GM19035 (cell line): ENCODE results near the gene ERCC6L2.

Experiments used
- ATAC-seq: cut with Tn5 transposase; IDR thresholded peaks from one replicate; pipeline ENCODE4 v1.9.1; 2021; ENCODE audit not compliant: unreplicated experiment

The ERCC6L2 gene, protein sequence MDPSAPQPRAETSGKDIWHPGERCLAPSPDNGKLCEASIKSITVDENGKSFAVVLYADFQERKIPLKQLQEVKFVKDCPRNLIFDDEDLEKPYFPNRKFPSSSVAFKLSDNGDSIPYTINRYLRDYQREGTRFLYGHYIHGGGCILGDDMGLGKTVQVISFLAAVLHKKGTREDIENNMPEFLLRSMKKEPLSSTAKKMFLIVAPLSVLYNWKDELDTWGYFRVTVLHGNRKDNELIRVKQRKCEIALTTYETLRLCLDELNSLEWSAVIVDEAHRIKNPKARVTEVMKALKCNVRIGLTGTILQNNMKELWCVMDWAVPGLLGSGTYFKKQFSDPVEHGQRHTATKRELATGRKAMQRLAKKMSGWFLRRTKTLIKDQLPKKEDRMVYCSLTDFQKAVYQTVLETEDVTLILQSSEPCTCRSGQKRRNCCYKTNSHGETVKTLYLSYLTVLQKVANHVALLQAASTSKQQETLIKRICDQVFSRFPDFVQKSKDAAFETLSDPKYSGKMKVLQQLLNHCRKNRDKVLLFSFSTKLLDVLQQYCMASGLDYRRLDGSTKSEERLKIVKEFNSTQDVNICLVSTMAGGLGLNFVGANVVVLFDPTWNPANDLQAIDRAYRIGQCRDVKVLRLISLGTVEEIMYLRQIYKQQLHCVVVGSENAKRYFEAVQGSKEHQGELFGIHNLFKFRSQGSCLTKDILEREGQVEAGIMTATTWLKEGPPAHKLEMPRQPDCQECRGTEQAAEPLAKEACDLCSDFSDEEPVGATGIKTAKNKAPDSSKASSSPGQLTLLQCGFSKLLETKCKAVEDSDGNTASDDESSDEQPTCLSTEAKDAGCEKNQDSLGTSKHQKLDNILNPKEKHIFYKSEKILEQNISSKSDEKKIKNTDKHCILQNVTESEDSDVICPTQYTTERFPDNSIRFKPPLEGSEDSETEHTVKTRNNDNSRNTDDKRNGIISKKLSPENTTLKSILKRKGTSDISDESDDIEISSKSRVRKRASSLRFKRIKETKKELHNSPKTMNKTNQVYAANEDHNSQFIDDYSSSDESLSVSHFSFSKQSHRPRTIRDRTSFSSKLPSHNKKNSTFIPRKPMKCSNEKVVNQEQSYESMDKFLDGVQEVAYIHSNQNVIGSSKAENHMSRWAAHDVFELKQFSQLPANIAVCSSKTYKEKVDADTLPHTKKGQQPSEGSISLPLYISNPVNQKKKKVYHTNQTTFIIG (N-terminal part only)

GRCh38 chr9:95875305-95876137 lies at the start of gene ERCC6L2:
Gene ERCC6L2, plus strand, starts transcription at chr9:95875691. Its CDS starts 348 bp downstream, at chr9:95876039.
- ATAC-seq: peak; percentile 82

DNA sequence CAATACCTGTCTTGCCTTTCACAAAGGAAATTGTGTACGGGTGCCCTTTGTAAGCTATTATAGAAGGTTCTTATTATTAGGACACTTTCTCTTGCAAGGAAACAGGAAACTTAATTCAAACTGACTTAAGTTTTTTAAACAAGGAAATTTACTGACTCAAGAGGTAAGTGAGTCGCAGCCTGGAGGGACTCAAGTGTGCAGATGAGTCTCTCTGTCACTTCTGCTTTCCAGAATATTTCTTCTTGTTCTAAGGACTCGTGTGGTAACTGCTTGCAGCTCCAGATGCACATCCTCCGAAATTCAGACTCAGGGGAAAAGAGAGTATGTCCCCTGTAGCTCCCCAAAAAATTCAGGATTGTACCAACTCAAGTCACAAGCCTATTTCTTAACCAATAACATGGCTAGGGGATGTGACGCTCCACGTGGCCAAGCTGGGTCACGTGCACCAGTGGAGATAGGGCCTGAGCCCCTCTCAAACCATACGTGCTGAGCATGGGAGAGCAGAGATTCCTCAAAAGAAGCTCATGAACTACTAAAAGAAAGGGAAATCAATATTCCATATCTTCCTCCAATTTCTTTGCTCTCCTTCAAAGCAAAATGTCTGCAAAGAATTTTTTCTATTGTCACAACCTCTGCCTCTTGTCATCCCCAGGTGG lies 49.2 kb upstream of the ERCC6L2 start:
- no peak for ATAC-seq

DNA sequence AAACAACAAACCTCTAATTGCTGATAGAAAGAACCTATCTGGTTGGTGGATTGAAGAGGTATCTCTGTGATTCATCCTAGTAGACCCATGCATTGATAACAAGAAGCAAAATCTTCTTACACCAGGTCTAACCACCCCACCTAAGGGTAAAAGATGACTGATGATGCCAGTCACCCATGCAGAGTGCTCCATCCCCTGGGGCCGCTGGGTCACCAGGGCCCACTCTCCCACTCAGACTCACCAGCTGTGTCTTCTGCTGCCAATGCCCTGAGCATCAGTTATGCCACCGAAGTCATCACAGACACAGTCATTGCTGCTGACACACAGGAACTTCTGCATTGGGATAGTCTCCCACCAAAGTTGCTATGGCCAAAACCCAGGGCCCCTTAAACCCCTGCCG lies 44.7 kb upstream of the ERCC6L2 start:
- ATAC-seq: no peak

- ATAC-seq: no peak
Measured at GRCh38 chr9:95831810-95832209, 43.7 kb upstream of the ERCC6L2 start.

- no peak for ATAC-seq
Measured at GRCh38 chr9:95833546-95834178, 41.8 kb upstream of the ERCC6L2 start.

DNA sequence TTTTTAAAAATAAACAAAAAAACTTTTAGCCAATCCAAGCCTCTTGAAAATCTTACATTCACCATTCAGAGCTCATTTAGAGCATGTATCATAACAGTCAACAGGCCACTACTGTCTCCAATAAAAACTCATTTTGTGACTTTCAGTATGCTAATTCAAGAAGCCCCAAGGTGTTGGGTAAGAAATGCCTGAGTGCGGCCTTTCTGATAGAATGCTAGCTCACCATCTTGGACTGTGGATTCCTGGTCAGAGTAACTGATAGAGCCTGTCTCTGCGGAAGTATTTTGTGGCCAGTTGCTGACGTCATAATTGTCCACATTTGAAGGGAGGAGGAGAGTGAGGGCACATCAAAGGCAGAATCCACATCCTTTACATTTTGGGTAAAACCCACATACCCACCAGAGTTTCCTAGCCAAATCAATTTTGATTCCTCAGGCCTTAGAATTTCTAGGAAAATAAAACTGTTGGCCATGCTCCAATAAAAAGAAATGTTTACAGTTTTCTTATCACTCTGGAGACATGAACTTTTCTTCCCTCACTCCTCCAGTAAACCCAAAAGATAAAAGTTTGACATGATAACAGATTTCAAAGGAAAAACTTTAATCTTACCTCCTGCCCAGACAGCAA lies 41.1 kb upstream of the ERCC6L2 start:
- ATAC-seq: no peak

- ATAC-seq: no peak
Measured at GRCh38 chr9:95835393-95835792, 40.1 kb upstream of the ERCC6L2 start.

DNA sequence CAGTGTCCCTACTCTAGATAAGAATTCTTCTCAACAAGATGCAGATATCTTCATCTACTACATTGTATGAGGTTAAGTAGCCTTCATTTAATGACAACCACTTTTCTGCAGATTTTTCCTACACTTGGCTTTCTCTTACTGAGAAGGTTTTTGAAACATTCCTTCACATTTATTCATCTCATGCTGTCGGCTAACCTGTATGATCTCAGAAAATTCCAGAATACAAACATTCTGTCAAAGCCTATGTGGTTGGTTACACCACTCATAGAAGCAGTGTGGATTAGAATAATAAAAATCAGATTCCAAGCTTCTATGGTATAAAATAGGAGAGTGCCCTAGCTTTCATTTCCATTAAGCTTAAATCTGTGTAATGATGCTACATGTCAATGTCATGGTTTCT lies 39.4 kb upstream of the ERCC6L2 start:
- ATAC-seq: no peak

DNA sequence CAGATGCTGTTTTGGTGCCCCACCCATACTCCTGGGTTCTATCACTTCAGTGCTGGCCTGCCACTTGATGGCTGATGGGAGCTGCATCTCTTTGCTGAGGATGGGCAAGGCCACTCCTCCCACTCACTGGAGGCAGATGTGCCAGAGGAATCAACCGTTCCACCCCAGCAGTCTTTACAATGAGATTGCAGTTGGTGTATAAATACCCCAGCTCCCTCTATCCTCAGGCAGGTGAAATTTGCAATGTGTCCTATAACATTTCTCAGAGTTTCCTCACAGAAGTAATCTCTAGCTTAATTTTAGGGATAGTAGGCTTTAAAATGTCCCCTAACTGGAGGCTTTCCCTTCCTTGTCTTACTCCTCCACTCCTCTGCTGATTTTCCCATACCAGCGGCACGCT lies 36.5 kb upstream of the ERCC6L2 start:
- ATAC-seq: no peak

GRCh38 chr9:95840074-95840473 lies 35.4 kb upstream of the ERCC6L2 start:
- no peak for ATAC-seq

GRCh38 chr9:95841377-95841776 lies 34.1 kb upstream of the ERCC6L2 start:
- ATAC-seq: no peak

DNA sequence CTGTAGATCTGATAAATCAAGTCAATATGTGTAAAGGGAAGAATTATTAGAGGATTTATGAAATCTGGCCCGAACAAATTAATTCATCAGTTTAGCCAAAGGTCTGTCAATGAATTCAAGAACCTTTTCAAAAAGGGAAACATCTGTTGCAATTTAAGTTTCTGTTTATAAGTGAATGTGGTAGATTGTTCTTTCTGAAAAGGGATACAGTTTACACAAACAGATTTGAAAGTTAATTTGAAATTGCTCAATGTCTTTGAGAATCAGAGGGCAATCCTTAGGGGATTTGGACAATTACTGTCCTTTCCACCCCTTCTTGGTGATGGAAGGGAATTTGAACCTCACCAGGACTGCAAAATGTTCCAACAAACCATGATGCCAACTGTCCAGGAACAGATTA lies 29.7 kb upstream of the ERCC6L2 start:
- ATAC-seq: no peak

DNA sequence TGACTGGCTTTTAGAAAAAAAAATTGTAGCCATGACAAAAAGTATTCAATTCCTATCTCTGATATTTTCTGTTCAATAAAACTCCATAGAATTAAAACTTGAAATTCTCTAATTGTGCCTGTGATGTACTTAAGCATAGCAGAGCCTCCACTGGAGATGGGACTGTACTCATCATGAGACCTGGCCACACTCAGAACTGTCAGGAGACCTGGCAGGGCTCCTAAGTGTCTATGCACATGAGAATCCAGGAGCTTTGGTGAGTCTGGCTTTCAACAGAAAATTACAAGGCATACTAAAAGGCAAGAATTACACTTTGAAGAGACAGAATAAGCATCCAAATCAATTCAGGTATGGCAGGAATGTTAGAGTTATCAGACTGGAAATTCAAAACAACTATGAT lies 26.7 kb upstream of the ERCC6L2 start:
- no peak for ATAC-seq

DNA sequence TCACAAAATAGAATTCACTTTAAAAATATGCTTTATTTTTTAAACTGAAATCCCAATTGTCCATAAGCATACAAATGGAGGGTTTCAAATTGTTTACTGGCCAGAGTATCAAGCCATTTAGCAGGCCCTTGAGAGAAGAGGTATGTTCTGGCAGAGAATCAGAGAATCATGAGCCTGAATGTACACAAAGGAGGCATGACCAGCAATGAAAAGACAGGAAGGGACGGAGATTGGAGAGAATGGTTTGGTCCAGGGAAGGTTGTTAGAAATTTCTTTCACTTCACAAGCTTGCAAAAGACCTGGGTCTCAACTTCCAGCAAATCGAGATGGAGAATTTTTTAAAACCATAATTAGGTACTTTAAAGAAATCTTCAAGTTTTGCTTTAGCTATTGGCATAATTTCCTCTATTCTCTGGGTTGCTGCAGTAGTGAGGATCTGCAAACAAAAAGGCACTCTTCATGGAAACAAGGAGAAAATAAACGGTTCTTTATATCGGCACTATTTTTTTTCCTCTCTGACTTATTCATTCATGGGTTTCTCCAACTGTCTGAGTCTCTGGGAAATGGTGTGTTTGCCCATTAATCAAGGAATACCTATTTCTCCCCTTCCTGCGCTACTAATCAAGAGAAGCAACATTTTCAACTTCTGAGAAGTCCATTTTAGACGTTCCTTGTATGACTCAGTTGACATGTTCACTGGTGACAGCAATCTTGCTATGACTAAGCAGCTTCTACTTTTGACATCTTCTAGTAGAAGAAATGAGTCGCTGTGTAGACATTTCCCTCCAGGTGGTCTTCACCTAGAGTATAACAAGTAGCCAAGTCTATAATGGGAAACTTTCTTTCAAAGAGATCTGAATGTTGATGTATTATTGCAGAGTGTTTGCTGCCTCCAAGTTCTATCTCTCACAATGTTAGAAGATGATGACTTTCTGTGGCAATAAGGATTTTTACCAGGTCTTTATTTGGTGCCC lies 23.1 kb upstream of the ERCC6L2 start:
- ATAC-seq: peak; percentile 95

GRCh38 chr9:95854386-95855020 lies 21.0 kb upstream of the ERCC6L2 start:
- ATAC-seq: no peak

DNA sequence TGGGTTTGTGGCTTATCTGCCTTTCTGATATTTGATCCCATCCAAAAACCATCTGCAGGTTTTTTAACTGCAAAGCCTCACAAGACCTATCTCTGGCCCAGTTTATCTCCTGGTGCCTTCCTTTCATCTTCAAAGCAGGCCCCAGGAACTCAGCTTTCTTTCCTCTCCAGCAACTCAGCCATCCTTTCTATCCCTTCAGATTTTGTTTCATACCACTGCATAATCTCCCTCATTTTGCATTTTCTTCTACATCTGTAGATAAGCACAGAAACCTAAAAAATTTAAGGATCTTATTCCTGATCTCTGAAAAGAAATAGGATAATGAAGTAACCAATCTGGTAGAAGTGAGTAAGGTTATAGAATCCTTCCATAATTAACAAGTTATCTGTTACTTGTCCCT lies 19.5 kb upstream of the ERCC6L2 start:
- no peak for ATAC-seq

GRCh38 chr9:95857124-95857523 lies 18.4 kb upstream of the ERCC6L2 start:
- ATAC-seq: no peak
